Memory B cell (primary cell): ENCODE results near the gene NUP37.

ENCODE experiments used
- ATAC-seq: fragments of 150-1000 bp; cut with Tn5 transposase; 2 replicates; pipeline ENCODE4 v1.10.0; 2021; ENCODE audit warnings: low read depth, mild to moderate bottlenecking, moderate library complexity
- DNase-seq, 2 donors: peaks; one replicate each; pipeline ENCODE4 v3.0.0; 2022; ENCODE audit warnings: low spot score in 2 of 2
- H3K27ac Mint-ChIP-seq: one replicate; pipeline ENCODE4 v1.8.0; 2022; ENCODE audit warnings: mild to moderate bottlenecking, moderate library complexity, mixed read lengths
- H3K27me3 Mint-ChIP-seq: one replicate; pipeline ENCODE4 v1.8.0; 2022; ENCODE audit warnings: mixed read lengths
- H3K36me3 Mint-ChIP-seq: one replicate; pipeline ENCODE4 v1.8.0; 2022; ENCODE audit warnings: mild to moderate bottlenecking, mixed read lengths
- H3K4me1 Mint-ChIP-seq: one replicate; pipeline ENCODE4 v1.8.0; 2022; ENCODE audit warnings: mixed read lengths
- H3K4me3 Mint-ChIP-seq: one replicate; pipeline ENCODE4 v1.8.0; 2022; ENCODE audit warnings: mild to moderate bottlenecking, moderate library complexity, mixed read lengths
- H3K9me3 Mint-ChIP-seq: one replicate; pipeline ENCODE4 v1.8.0; 2022; ENCODE audit warnings: mixed read lengths

Gene NUP37

DNA sequence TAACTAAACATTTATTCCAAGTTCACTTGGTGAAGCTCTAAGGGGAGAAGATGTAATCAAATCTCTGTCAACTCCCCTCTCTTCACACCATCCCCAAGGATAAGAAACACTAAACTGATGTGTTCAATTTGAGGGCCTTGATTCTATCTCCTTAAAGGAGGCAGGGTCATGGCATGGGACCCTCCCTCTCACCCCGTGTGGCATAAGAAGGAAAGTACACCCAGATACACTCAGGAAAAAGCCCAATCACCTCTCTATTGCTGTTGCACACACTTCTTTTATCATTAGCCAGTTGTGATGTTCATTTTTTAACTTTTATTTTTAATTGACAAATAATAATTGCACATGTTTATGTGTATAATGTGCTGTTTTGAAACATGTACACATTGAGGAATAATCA lies 93.2 kb downstream of the NUP37 start:
- Mint-ChIP-seq H3K27me3 (no peaks in the 10 kb centered on the region), H3K4me1 (peaks cover 3% of the 10 kb centered on the region), H3K36me3 (peaks cover 22% of the 10 kb centered on the region), H3K9me3 (no peaks in the 10 kb centered on the region), H3K27ac (no peak overlapping the region), H3K4me3 (no peak overlapping the region)
- ATAC-seq = no peak
- DNase-seq = no peak

DNA sequence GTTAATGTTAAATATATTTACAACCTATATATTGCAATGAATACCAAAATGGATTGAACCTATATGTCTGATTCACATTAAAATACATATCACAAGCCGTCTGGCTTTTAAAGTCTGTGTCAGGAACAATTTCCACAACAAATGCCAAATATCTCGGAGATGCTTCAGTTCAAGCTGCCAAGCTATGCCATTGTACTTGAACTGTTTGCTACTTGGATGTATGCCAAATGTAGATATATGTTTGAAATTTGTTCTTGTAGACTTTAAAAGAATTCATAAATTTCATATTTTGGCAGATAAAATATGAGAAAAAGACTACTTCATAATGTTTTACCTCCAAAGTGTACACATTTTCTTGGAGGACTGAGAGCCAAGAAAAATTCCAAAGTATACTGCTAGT lies 95.1 kb downstream of the NUP37 start:
- Mint-ChIP-seq H3K27ac (no peak overlapping the region), H3K27me3 (no peaks in the 10 kb centered on the region), H3K4me3 (no peak overlapping the region), H3K36me3 (peaks cover 28% of the 10 kb centered on the region), H3K9me3 (no peaks in the 10 kb centered on the region), H3K4me1 (peaks cover 3% of the 10 kb centered on the region)
- DNase-seq (no peak), ATAC-seq (no peak)

DNA sequence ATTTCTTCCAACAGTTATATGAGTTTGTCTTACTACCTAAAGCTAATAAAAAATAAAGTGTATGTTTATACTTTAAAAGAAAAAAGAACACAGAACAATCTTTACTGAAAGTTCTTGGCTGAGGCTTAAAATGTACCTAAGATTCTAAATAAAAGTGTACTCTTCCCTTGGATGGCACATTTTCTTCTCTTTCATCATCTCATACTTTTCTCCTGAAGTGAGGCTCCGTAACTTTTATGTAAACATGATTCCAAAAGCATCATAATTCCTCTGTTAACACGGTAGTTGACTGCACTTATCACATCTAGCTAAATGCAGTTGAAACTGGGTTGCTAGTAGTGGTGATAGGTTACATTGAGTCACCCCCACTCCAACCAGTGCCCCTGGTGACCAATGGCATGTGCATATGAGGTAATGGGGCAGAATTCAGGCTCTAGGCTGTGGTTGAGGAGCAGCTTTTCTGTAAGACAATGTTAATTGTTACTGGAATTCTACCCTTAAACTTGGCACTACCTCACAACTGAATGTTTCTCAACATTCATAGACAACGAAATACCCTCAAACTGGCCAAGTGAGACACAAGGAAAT lies 96.5 kb downstream of the NUP37 start:
- Mint-ChIP-seq H3K27ac (no peak overlapping the region), H3K9me3 (no peaks in the 10 kb centered on the region), H3K4me3 (no peak overlapping the region), H3K36me3 (peaks cover 25% of the 10 kb centered on the region), H3K27me3 (no peaks in the 10 kb centered on the region), H3K4me1 (peaks cover 3% of the 10 kb centered on the region)
- ATAC-seq (no peak), DNase-seq (no peak)
